ENCODE data around the gene MCTP2. TPM values are rescaled to one million over a fixed set of nuclear protein-coding genes. Genes with fewer than 3 reads are reported as not detected.

Gene MCTP2
- total RNA-seq, 1 experiment from 2014 or later: 0.15 TPM

DNA sequence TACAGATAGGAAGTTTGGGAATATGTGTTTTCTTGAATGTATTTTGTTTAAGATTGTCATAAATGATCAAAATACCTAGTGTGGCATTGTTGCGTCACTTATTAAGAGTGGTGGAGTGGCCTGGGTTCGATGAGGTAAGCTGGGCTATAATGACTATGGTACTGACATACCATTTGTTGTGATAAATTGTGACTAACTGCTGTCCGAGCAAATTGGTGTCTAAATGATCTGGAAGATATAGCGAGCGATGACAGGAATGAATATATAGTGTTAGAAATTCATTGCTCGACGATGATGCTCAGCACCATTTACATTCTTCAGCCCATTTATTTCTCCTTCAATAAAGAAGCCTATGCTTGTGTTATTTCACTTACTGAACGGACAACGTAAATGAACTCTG, 123.3 kb downstream of the MCTP2 start:
- intact Hi-C loops (cut with micrococcal nuclease; ENCODE audit: unreplicated experiment): no loop called here
- no peaks in the 10 kb centered on the region for H3K9me3 ChIP-seq (ENCODE audit: control insufficient read depth, insufficient read depth, low read depth, low read length)
- no TSS peak for BruUV-seq (replicated peaks)
- H3K27me3 ChIP-seq (ENCODE audit: control insufficient read depth, insufficient read depth, low read length): no peaks in the 10 kb centered on the region
- ChIA-PET CTCF (no interaction called here), POLR2A (no interaction called here)
- H3K4me3 ChIP-seq (ENCODE audit: low read depth in 2 of 2, low read length in 2 of 2): no peak overlapping the region
- DNase-seq (ENCODE audit: low read depth, low spot score) (no peak), ATAC-seq (no peak)
- no peak overlapping the region for H3K27ac ChIP-seq (ENCODE audit: low read length)
- H3K36me3 ChIP-seq (ENCODE audit: control insufficient read depth, insufficient read depth, low read length): no peaks in the 10 kb centered on the region
- in situ Hi-C loops (cut with HindIII; ENCODE audit: low pct_unique_long_range_greater_than_20kb, low sequenced_read_pairs): no loop called here
- no peaks in the 10 kb centered on the region for H3K4me1 ChIP-seq (ENCODE audit: control insufficient read depth, insufficient read depth, low read length)
- no peak for TF ChIP-seq TCF7L2 (IDR thresholded peaks at IDR 0.05; ENCODE audit: low read depth, low read length)
- TF ChIP-seq, protein P1, sequence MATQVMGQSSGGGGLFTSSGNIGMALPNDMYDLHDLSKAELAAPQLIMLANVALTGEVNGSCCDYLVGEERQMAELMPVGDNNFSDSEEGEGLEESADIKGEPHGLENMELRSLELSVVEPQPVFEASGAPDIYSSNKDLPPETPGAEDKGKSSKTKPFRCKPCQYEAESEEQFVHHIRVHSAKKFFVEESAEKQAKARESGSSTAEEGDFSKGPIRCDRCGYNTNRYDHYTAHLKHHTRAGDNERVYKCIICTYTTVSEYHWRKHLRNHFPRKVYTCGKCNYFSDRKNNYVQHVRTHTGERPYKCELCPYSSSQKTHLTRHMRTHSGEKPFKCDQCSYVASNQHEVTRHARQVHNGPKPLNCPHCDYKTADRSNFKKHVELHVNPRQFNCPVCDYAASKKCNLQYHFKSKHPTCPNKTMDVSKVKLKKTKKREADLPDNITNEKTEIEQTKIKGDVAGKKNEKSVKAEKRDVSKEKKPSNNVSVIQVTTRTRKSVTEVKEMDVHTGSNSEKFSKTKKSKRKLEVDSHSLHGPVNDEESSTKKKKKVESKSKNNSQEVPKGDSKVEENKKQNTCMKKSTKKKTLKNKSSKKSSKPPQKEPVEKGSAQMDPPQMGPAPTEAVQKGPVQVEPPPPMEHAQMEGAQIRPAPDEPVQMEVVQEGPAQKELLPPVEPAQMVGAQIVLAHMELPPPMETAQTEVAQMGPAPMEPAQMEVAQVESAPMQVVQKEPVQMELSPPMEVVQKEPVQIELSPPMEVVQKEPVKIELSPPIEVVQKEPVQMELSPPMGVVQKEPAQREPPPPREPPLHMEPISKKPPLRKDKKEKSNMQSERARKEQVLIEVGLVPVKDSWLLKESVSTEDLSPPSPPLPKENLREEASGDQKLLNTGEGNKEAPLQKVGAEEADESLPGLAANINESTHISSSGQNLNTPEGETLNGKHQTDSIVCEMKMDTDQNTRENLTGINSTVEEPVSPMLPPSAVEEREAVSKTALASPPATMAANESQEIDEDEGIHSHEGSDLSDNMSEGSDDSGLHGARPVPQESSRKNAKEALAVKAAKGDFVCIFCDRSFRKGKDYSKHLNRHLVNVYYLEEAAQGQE (IDR thresholded peaks at IDR 0.05; ENCODE audit: insufficient read depth in 1 of 2, low read depth in 2 of 2, low read length in 1 of 2): no peak
- TF ChIP-seq, protein P2, sequence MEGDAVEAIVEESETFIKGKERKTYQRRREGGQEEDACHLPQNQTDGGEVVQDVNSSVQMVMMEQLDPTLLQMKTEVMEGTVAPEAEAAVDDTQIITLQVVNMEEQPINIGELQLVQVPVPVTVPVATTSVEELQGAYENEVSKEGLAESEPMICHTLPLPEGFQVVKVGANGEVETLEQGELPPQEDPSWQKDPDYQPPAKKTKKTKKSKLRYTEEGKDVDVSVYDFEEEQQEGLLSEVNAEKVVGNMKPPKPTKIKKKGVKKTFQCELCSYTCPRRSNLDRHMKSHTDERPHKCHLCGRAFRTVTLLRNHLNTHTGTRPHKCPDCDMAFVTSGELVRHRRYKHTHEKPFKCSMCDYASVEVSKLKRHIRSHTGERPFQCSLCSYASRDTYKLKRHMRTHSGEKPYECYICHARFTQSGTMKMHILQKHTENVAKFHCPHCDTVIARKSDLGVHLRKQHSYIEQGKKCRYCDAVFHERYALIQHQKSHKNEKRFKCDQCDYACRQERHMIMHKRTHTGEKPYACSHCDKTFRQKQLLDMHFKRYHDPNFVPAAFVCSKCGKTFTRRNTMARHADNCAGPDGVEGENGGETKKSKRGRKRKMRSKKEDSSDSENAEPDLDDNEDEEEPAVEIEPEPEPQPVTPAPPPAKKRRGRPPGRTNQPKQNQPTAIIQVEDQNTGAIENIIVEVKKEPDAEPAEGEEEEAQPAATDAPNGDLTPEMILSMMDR (IDR thresholded peaks at IDR 0.05): no peak
- no peak for TF ChIP-seq POLR2AphosphoS5 (IDR thresholded peaks at IDR 0.05; ENCODE audit: low read depth, low read length)
- TF ChIP-seq SIN3A (IDR thresholded peaks at IDR 0.05; ENCODE audit: borderline replicate concordance, insufficient read depth, low read depth, low read length): no peak

DNA sequence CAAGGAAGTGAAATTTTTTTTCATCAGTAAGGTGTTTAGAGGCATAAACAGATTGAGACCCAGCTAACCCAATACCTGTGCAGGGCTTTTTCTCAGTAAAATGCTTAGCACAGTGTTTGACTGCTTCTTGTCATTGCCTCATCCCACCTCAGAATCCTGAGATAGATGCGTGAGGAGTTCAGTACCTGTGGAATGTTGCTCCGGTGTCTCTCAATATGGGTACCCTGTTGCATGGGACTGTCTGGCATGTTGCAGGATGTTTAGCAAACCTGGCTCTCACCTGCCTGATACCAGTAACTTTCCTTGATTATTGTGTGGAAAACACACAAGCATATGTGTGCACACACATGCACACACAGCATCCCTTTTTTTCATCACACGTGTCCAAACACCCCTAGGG, 128.4 kb downstream of the MCTP2 start:
- in situ Hi-C loops (cut with HindIII; ENCODE audit: low pct_unique_long_range_greater_than_20kb, low sequenced_read_pairs): no loop called here
- no TSS peak for BruUV-seq (replicated peaks)
- POLR2A ChIA-PET: no interaction called here

More for the DNA sequence above, 128.4 kb downstream of the MCTP2 start:
- no peaks in the 10 kb centered on the region for H3K27me3 ChIP-seq (ENCODE audit: control insufficient read depth, insufficient read depth, low read length)
- H3K4me3 ChIP-seq (ENCODE audit: low read depth in 2 of 2, low read length in 2 of 2): no peak overlapping the region
- ATAC-seq (no peak), DNase-seq (ENCODE audit: low read depth, low spot score) (no peak)
- no peaks in the 10 kb centered on the region for H3K36me3 ChIP-seq (ENCODE audit: control insufficient read depth, insufficient read depth, low read length)
- intact Hi-C loops (cut with micrococcal nuclease; ENCODE audit: unreplicated experiment): no loop called here
- TF ChIP-seq, protein P1 (IDR thresholded peaks at IDR 0.05; ENCODE audit: insufficient read depth in 1 of 2, low read depth in 2 of 2, low read length in 1 of 2): no peak
- TF ChIP-seq SIN3A (IDR thresholded peaks at IDR 0.05; ENCODE audit: borderline replicate concordance, insufficient read depth, low read depth, low read length): no peak
- CTCF ChIA-PET: no interaction called here
- no peaks in the 10 kb centered on the region for H3K9me3 ChIP-seq (ENCODE audit: control insufficient read depth, insufficient read depth, low read depth, low read length)
- H3K27ac ChIP-seq (ENCODE audit: low read length): no peak overlapping the region
- H3K4me1 ChIP-seq (ENCODE audit: control insufficient read depth, insufficient read depth, low read length): no peaks in the 10 kb centered on the region

Measured in Panc1 (cell line).